Common myeloid progenitor, CD34-positive (primary cell): Measurements from ENCODE around the gene SNRPB2.

Experiments used
- CTCF ChIA-PET: fragments of 350-600 bp; sonication (Branson Sonifier 250); formaldehyde crosslinking; loops from one replicate; lab custom pipeline; 2021; ENCODE audit warnings: antibody characterized with exemption; lab: Charles Lee
- POLR2A ChIA-PET: fragments of 350-600 bp; sonication (Branson Sonifier 250); formaldehyde crosslinking; loops from one replicate; lab custom pipeline; 2021; ENCODE audit warnings: antibody characterized with exemption; lab: Charles Lee
- DNase-seq, 3 donors: peaks; one replicate each; pipeline versions ENCODE4 v3.0.0 to v3.0.0-alpha.2; 2013
- H3K27ac ChIP-seq, 2 experiments: 1 replicate in 1 of 2; 2 replicates in 1 of 2; pipeline ENCODE4 v1.7.0; 2013; ENCODE audit warnings: inconsistent platforms in 2 of 2, low read length in 2 of 2, mild to moderate bottlenecking in 2 of 2, low read depth in 1 of 2, moderate library complexity in 1 of 2; ENCODE audit not compliant: severe bottlenecking in 2 of 2, insufficient read depth in 1 of 2, poor library complexity in 1 of 2
- H3K27me3 ChIP-seq, 5 experiments: replicated peaks in 2 of 5; 1 replicate in 3 of 5; 2 replicates in 2 of 5; pipeline versions ENCODE4 v1.6.1 to v1.7.0; 2013; ENCODE audit warnings: low read length in 4 of 5, mild to moderate bottlenecking in 2 of 5, moderate library complexity in 2 of 5, inconsistent platforms in 1 of 5; ENCODE audit not compliant: insufficient read depth in 5 of 5, control insufficient read depth in 4 of 5
- H3K36me3 ChIP-seq, 4 experiments: 1 replicate in 2 of 4; 2 replicates in 2 of 4; pipeline versions ENCODE4 v1.6.1 to v1.7.0; 2013; ENCODE audit warnings: low read length in 3 of 4, control low read depth in 1 of 4, mild to moderate bottlenecking in 1 of 4; ENCODE audit not compliant: control insufficient read depth in 4 of 4, insufficient read depth in 4 of 4
- H3K4me1 ChIP-seq, 4 experiments: 1 replicate in 3 of 4; 2 replicates in 1 of 4; pipeline versions ENCODE4 v1.6.1 to v1.7.1; 2013; ENCODE audit warnings: low read length in 3 of 4, mild to moderate bottlenecking in 3 of 4, control low read depth in 1 of 4, inconsistent platforms in 1 of 4, moderate library complexity in 1 of 4; ENCODE audit not compliant: control insufficient read depth in 4 of 4, insufficient read depth in 4 of 4; ENCODE audit errors: control extremely low read depth in 1 of 4
- H3K4me3 ChIP-seq, 7 experiments: 1 replicate in 4 of 7; 2 replicates in 3 of 7; pipeline versions ENCODE4 v1.5.1 to v1.7.0; 2013; ENCODE audit warnings: mild to moderate bottlenecking in 7 of 7, low read length in 6 of 7, moderate library complexity in 6 of 7, inconsistent platforms in 2 of 7, low read depth in 2 of 7, control low read depth in 1 of 7; ENCODE audit not compliant: insufficient read depth in 4 of 7, control insufficient read depth in 1 of 7; ENCODE audit errors: extremely low read depth in 1 of 7
- H3K9me3 ChIP-seq, 5 experiments: 1 replicate in 4 of 5; 2 replicates in 1 of 5; pipeline versions ENCODE4 v1.6.1 to v1.7.1; 2013; ENCODE audit warnings: low read length in 4 of 5, mild to moderate bottlenecking in 2 of 5, inconsistent platforms in 1 of 5, low read depth in 1 of 5, moderate library complexity in 1 of 5; ENCODE audit not compliant: control insufficient read depth in 4 of 5, insufficient read depth in 2 of 5; ENCODE audit errors: control extremely low read depth in 1 of 5
- WGBS: methylation state at CpG from one replicate; pipeline ENCODE4 v1.1.5; 2013; ENCODE audit not compliant: insufficient coverage; 5-methylcytosine and 5-hydroxymethylcytosine counted together

SNRPB2 gene

DNA sequence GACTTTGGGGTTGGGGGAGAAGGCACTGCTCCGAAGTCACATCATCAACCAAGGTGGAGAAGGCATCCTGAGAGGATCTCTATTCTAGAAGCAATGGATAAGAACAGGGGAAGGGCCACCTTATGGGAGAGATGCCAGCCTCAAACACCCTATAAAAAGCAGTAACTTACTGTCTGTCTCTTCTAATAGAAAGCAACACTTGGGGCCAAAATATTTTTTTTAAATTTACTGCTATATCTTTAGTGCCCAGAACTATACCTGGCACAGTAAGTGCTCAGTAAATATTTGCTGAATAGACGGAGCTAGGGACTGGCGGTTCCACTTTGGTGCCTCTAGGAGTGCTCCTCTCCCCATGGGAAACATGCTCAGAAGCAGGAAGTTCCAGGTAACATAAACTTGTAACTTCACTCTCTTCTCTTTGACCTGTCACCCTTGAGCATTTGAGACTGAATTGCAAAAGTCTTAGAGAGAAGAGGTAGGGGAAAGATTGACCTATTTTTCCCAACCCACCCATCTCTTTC is 17.5 kb downstream of the SNRPB2 start:
- Histone ChIP-seq H3K4me1 (no peaks in the 10 kb centered on the region), H3K9me3 (no peaks in the 10 kb centered on the region), H3K36me3 (peaks cover 0 to 2% (median 0%) of the 10 kb centered on the region in 4 experiments), H3K27me3 (peaks cover 2 to 11% (median 6%) of the 10 kb centered on the region in 5 experiments), H3K4me3 (no peak overlapping the region), H3K27ac (no peak overlapping the region)
- whole genome bisulfite sequencing = 80% methylated on average over 1 of the region's 3 CpGs
- CTCF ChIA-PET = interaction anchor here (1.9 kb wide), 1 partner anchor 14 kb away, joined by 4 read pairs; no protein-coding TSS in a partner anchor
- no peak for DNase-seq
- POLR2A ChIA-PET = no interaction called here

DNA sequence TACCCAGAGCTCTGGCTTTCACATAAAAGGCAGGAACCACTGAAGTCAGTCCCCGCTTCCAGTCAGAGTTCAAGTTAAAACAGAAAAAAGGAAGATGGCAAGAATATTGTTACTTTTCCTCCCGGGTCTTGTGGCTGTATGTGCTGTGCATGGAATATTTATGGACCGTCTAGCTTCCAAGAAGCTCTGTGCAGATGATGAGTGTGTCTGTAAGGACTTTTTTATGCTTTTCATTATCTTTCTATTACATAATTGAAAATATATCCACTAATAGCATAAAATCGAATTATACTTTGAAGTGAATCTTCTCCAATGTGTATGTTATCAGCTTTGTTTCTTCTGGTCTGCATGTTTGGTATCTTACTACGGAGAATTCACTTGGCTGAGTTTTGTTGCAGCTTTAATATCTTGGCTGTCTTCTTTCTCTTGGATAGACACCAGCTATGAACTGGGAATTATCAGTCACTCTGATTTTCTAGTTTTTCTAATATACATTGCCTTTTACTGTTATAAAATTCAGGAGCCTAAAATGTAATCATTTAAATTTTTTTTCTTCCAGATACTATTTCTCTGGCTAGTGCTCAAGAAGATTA is 18.6 kb downstream of the SNRPB2 start, which contains the start of gene OTOR:
Gene OTOR, plus strand, starts transcription at position 51 of the 593 bp plus-strand sequence. Its CDS starts 44 bp downstream, at position 95.
- ChIA-PET POLR2A (interaction anchor here (0.6 kb wide), 1 partner anchor 294 kb away, joined by 3 read pairs; no protein-coding TSS in a partner anchor), CTCF (interaction anchor here (1.9 kb wide), 1 partner anchor 13 kb away, joined by 4 read pairs; no protein-coding TSS in a partner anchor)
- 83% methylated on average over 1 of the region's 5 CpGs for WGBS

DNA sequence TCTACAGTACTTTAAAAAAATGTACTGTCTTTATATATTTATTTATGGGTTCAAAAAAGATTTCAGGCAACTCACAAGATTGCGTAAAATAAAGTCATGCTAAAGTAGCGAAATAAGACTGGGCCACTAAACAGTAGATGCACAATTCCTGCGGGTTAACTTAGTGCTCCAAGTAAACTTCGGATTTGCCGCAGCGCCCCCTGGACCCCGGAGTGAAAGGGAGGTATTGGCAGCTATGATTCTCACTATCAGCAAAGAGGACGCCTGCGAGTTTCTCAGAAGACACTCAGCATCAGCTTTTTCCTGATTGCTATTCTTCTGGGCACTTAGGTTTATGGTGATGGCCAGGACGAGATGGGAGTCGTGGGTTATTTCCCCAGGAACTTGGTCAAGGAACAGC is 19.7 kb downstream of the SNRPB2 start:
- peaks cover 2 to 15% (median 8%) of the 10 kb centered on the region in 5 experiments for H3K27me3 ChIP-seq
- H3K4me1 ChIP-seq = no peaks in the 10 kb centered on the region
- POLR2A ChIA-PET = no interaction called here
- CTCF ChIA-PET = interaction anchor here (1.6 kb wide), 1 partner anchor 10 kb away, joined by 3 read pairs; no protein-coding TSS in a partner anchor
- no peak overlapping the region for H3K27ac ChIP-seq
- H3K9me3 ChIP-seq = no peaks in the 10 kb centered on the region
- no peak overlapping the region for H3K4me3 ChIP-seq
- no peaks in the 10 kb centered on the region for H3K36me3 ChIP-seq
- WGBS = 64% methylated on average over 9 of the region's 11 CpGs
- DNase-seq = no peak

More for the DNA sequence above, 18.6 kb downstream of the SNRPB2 start, which contains the start of gene OTOR:
- H3K4me1 ChIP-seq = no peaks in the 10 kb centered on the region
- no peak within 1 kb of the TSS for H3K4me3 ChIP-seq
- DNase-seq = no peak
- no peak within 1 kb of the TSS for H3K27ac ChIP-seq
- H3K36me3 ChIP-seq = no peaks in the 10 kb centered on the region
- H3K27me3 ChIP-seq = peaks cover 2 to 15% (median 8%) of the 10 kb centered on the region in 5 experiments
- no peaks in the 10 kb centered on the region for H3K9me3 ChIP-seq

DNA sequence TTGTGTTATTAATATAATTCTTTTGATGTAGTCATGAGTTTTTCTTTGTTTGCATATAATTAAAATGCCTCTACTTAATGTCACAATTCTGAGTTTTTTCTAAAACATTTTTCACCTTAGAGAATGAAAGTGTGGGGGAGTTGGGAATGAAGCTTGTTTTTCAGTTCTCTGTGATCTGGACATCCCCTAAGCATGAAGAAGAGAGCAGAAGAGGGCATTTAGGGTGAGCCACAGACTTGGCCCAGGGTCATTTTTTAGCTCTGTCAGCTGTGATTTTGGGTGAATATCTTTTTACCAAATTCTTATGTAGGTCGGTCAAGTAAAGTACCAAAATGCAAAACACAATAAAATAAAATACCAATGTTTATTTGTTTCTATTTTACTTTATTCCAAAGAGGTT is 22.3 kb downstream of the SNRPB2 start:
- Histone ChIP-seq H3K4me3 (no peak overlapping the region), H3K9me3 (peaks cover 0 to 7% (median 4%) of the 10 kb centered on the region in 5 experiments), H3K36me3 (no peaks in the 10 kb centered on the region), H3K27me3 (peaks cover 2 to 15% (median 8%) of the 10 kb centered on the region in 5 experiments), H3K27ac (no peak overlapping the region), H3K4me1 (no peaks in the 10 kb centered on the region)
- CTCF ChIA-PET = interaction anchor here (0.7 to 1.5 kb wide), 2 partner anchors 9 to 1286 kb away, joined by 3 read pairs; no protein-coding TSS in a partner anchor
- POLR2A ChIA-PET = no interaction called here
- no CpG with 5 or more reads among the region's 1 CpG for whole genome bisulfite sequencing
- DNase-seq = no peak

DNA sequence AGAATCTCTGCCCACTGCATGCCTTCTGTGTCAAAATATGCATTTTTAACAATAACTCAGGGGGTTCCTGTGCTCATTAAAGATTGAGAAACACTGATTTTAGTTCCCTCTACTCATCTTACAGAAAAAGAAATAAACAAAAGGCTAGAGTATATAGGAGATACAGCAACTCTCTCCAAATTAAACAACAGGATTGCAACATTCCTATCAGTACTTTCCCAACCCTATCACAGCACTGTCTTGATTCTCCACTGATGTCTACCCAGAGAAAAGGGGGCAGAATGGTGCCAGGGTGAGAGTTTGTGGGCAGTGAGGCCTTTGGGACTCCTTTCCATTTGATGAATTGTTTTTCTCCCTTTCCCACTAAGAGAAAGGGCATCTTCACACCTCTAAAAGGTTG is 23.1 kb downstream of the SNRPB2 start:
- Histone ChIP-seq H3K27me3 (peaks cover 2 to 15% (median 5%) of the 10 kb centered on the region in 5 experiments), H3K4me1 (no peaks in the 10 kb centered on the region), H3K27ac (no peak overlapping the region), H3K36me3 (no peaks in the 10 kb centered on the region), H3K9me3 (peaks cover 0 to 8% (median 4%) of the 10 kb centered on the region in 5 experiments), H3K4me3 (no peak overlapping the region)
- CTCF ChIA-PET = interaction anchor here (1.5 kb wide), 1 partner anchor 19 kb away, joined by 3 read pairs; no protein-coding TSS in a partner anchor
- POLR2A ChIA-PET = no interaction called here
- DNase-seq = no peak

DNA sequence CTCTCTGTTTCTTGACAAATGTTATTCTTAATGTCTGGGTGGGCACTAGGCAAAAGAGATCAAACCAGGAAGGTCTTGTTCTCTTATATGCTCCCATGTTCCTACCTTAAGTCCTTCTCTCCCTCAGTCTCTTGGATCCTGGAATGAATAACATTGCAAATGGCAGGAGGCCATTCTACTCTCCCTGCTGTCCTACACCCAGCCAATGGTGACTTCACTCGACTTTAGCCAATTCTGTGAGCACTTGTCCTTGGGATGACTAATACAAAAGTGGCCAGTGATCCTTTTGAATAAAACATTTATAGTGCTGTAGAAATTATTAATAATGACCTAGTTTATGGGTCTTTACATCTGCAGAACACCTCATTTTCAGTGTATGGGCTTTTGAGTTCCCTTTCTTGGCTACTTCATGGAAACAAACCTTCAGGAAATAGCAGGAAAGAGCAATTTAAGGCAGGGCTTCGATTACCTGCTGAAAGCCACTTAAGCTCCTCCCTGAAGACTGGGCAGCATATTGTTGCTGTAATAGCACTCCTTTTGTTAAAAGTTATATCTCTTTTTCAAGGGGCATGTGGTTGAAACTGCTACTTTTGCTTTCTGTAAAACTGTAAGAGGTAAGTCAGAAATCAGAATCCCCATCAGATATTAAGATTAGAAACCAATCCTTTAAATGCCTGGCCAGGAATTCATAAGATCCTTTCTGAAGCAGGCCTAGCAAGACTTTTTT is 28.8 kb downstream of the SNRPB2 start:
- peaks cover 0 to 18% (median 9%) of the 10 kb centered on the region in 5 experiments for H3K27me3 ChIP-seq
- H3K36me3 ChIP-seq = no peaks in the 10 kb centered on the region
- POLR2A ChIA-PET = no interaction called here
- 0% methylated on average over 1 of the region's 2 CpGs for WGBS
- CTCF ChIA-PET = interaction anchor here (1.0 kb wide), 1 partner anchor 8 kb away, joined by 3 read pairs; no protein-coding TSS in a partner anchor
- no peaks in the 10 kb centered on the region for H3K4me1 ChIP-seq
- peaks cover 0 to 8% (median 4%) of the 10 kb centered on the region in 5 experiments for H3K9me3 ChIP-seq
- H3K4me3 ChIP-seq = no peak overlapping the region
- no peak overlapping the region for H3K27ac ChIP-seq
- no peak for DNase-seq
